Adrenal gland (tissue), 12 donors: ENCODE data around the gene NINJ1. TPM values are rescaled to one million over a fixed set of nuclear protein-coding genes. Genes with fewer than 3 reads are reported as not detected.
"Not testable (repeated sequence)": the region's sequence is repeated elsewhere in the genome, so short reads cannot be mapped to it uniquely, and the experiment has no call there.

Experiments used
- DNase-seq, 7 donors: peaks; one replicate each; pipeline ENCODE4 v3.0.0-alpha.2; 2019 to 2020
- H3K27ac ChIP-seq, 5 donors: fragments of 200-600 bp; sonication (generic) in 4 of 5; 1 replicate in 3 of 5; 2 replicates in 2 of 5; pipeline versions ENCODE4 v1.5.1 to v1.8.0; 2016 to 2020; ENCODE audit warnings: mild to moderate bottlenecking in 1 of 5
- H3K27me3 ChIP-seq: fragments of 200-600 bp; 2 replicates; pipeline ENCODE4 v1.8.0; 2021
- H3K36me3 ChIP-seq, 2 donors: fragments of 200-600 bp; replicated peaks in 1 of 2; 1 replicate in 1 of 2; 2 replicates in 1 of 2; pipeline versions ENCODE4 v1.5.1 to v1.8.0; 2018 to 2022
- H3K4me1 ChIP-seq, 2 donors: fragments of 200-600 bp; replicated peaks in 1 of 2; 1 replicate in 1 of 2; 2 replicates in 1 of 2; pipeline versions ENCODE4 v1.5.1 to v1.8.0; 2018 to 2021
- H3K4me3 ChIP-seq, 4 donors: fragments of 200-600 bp; sonication (generic) in 3 of 4; one replicate each; pipeline ENCODE4 v1.5.1; 2016 to 2018
- H3K9me3 ChIP-seq, 3 donors: fragments of 200-600 bp; sonication (generic) in 1 of 3; replicated peaks in 1 of 3; 1 replicate in 2 of 3; 2 replicates in 1 of 3; pipeline versions ENCODE4 v1.5.1 to v1.8.0; 2016 to 2021
- POLR2A ChIP-seq, 2 donors: fragments of 450-650 bp; IDR thresholded peaks; one replicate each; pipeline ENCODE4 v1.6.1; 2017; ENCODE audit warnings: antibody characterized with exemption in 2 of 2, mild to moderate bottlenecking in 2 of 2, moderate library complexity in 1 of 2
- whole genome bisulfite sequencing, 4 donors: extraction: QIAGEN DNeasy Blood & Tissue Kit in 2 of 4; methylation state at CpG; one replicate each; pipeline versions ENCODE4 v1.1.5 to v1.1.7; 2013 to 2017; 5-methylcytosine and 5-hydroxymethylcytosine counted together
- intact Hi-C, 2 donors: fragments of 100-400 bp; cut with DNase I; formaldehyde crosslinking; loops; one replicate each; pipeline versions ENCODE4 v1.14.1 to v1.15.0; 2022 to 2023
- polyA plus RNA-seq, 3 donors: library from polyadenylated mRNA; stranded (reverse); fragments of 200-250 nt in 2 of 3; fragments of 350-450 nt in 1 of 3; fragmentation: Illumina TruSeq in 1 of 3; extraction: RNeasy Lipid Tissue Mini Kit (QIAGEN cat#74804) in 1 of 3; gene quantifications; one replicate each; pipeline ENCODE4 v1.2.3, GENCODE V29; 2013 to 2014
- total RNA-seq, 9 donors: library from RNA; depleted of rRNA in 4 of 9; stranded (reverse); fragments of >200 nt in 4 of 9; fragments of 120-200 nt in 1 of 9; fragmentation: NEBNext Ultra II Directional in 1 of 9; extraction: Animal tissue kit (Norgen Biotek cat#: 25700) in 1 of 9; gene quantifications; one replicate each; pipeline versions ENCODE4 v1.1.0 to v1.2.4, GENCODE V29; 2013 to 2023
- TF ChIP-seq, protein P1 (sequence below), 6 experiments: fragments of 450-650 bp in 4 of 6; fragments of 200-600 bp in 2 of 6; sonication (generic) in 1 of 6; IDR thresholded peaks; 1 replicate in 5 of 6; 2 replicates in 1 of 6; pipeline versions ENCODE4 v1.5.1 to v1.8.0; 2016 to 2021; ENCODE audit warnings: antibody characterized with exemption in 6 of 6, mild to moderate bottlenecking in 2 of 6, moderate library complexity in 1 of 6
- donor health status: healthy with polysubstance abuse.
- donor health status: Bipolar disorder and iron deficiency.
- donor health status: DM: yes; HTN: yes; CAD: no.
- donor health status: DM: no; HTN: no; CAD: no.
- donor health status: DM: no; HTN: no; CAD: no.
- donor health status: DM: yes; HTN: yes; CAD: no.

NINJ1 gene
- total and polyA plus RNA-seq, 12 donors = 25.6 to 339 (median 161) TPM

GRCh38 chr9:93119703-93119952 lies 14.4 kb downstream of the NINJ1 start:
- H3K4me1 ChIP-seq = peaks cover 21 to 42% of the 10 kb centered on the region in 2 donors
- H3K27me3 ChIP-seq = no peaks in the 10 kb centered on the region
- peak overlapping the region in 4 of 5 donors; percentile 30 to 93 (median 76) for H3K27ac ChIP-seq
- intact Hi-C loops = no loop called here
- H3K4me3 ChIP-seq = no peak overlapping the region
- no peak for DNase-seq
- peaks cover 0 to 37% of the 10 kb centered on the region in 2 donors for H3K36me3 ChIP-seq
- H3K9me3 ChIP-seq = no peaks in the 10 kb centered on the region
- WGBS, 4 donors = 40 to 57% (median 52%) methylated on average over 5 of the region's 5 CpGs
- TF ChIP-seq POLR2A (IDR thresholded peaks at IDR 0.05) = no peak
- TF ChIP-seq, protein P1, sequence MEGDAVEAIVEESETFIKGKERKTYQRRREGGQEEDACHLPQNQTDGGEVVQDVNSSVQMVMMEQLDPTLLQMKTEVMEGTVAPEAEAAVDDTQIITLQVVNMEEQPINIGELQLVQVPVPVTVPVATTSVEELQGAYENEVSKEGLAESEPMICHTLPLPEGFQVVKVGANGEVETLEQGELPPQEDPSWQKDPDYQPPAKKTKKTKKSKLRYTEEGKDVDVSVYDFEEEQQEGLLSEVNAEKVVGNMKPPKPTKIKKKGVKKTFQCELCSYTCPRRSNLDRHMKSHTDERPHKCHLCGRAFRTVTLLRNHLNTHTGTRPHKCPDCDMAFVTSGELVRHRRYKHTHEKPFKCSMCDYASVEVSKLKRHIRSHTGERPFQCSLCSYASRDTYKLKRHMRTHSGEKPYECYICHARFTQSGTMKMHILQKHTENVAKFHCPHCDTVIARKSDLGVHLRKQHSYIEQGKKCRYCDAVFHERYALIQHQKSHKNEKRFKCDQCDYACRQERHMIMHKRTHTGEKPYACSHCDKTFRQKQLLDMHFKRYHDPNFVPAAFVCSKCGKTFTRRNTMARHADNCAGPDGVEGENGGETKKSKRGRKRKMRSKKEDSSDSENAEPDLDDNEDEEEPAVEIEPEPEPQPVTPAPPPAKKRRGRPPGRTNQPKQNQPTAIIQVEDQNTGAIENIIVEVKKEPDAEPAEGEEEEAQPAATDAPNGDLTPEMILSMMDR (IDR thresholded peaks at IDR 0.05) = no peak

GRCh38 chr9:93118863-93119702 lies 15.0 kb downstream of the NINJ1 start:
- Histone ChIP-seq H3K9me3 (no peaks in the 10 kb centered on the region), H3K4me3 (no peak overlapping the region), H3K27ac (peak overlapping the region in 4 of 5 donors; percentile 30 to 93 (median 76)), H3K36me3 (peaks cover 0 to 32% of the 10 kb centered on the region in 2 donors), H3K27me3 (no peaks in the 10 kb centered on the region), H3K4me1 (peaks cover 21 to 42% of the 10 kb centered on the region in 2 donors)
- peak; percentile 13 to 68 (median 36) for DNase-seq
- intact Hi-C loops = no loop called here
- no peak for TF ChIP-seq POLR2A (IDR thresholded peaks at IDR 0.05)
- TF ChIP-seq, protein P1 (IDR thresholded peaks at IDR 0.05) = no peak
- WGBS, 4 donors = 83 to 89% (median 85%) methylated on average over 9 to 12 of the region's 12 CpGs

- intact Hi-C loops = no loop called here
- Histone ChIP-seq H3K4me1 (peaks cover 21 to 42% of the 10 kb centered on the region in 2 donors), H3K36me3 (peaks cover 0 to 27% of the 10 kb centered on the region in 2 donors), H3K27me3 (no peaks in the 10 kb centered on the region), H3K9me3 (no peaks in the 10 kb centered on the region), H3K27ac (peak overlapping the region in 1 of 5 donors; percentile 93), H3K4me3 (no peak overlapping the region)
- TF ChIP-seq, protein P1 (IDR thresholded peaks at IDR 0.05) = no peak
- TF ChIP-seq POLR2A (IDR thresholded peaks at IDR 0.05) = no peak
- 80 to 86% (median 82%) methylated on average over 12 of the region's 12 CpGs for WGBS, 4 donors
- peak; percentile 4 to 53 (median 16) for DNase-seq
Observed at GRCh38 chr9:93117924-93118862, 15.9 kb downstream of the NINJ1 start.

- H3K4me3 ChIP-seq, H3K9me3 ChIP-seq, H3K27me3 ChIP-seq, intact Hi-C loops, H3K27ac ChIP-seq: not testable (repeated sequence)
- peaks cover 0 to 21% of the 10 kb centered on the region in 2 donors for H3K36me3 ChIP-seq
- peak in 6 of 7 donors; percentile 1 to 46 (median 10) for DNase-seq
- WGBS, 4 donors = 86 to 92% (median 88%) methylated on average over 9 of the region's 9 CpGs
- peaks cover 21 to 41% of the 10 kb centered on the region in 2 donors for H3K4me1 ChIP-seq
Observed at GRCh38 chr9:93117521-93117920, 16.5 kb downstream of the NINJ1 start.
